Activated CD8-positive, alpha-beta memory T cell treated with anti-CD3 and anti-CD28 coated beads, Interleukin-2, amount 50 U/mL, for 1 hour (primary cell): ENCODE results near the gene NSD2.
"Not testable (repeated sequence)": the region's sequence is repeated elsewhere in the genome, so short reads cannot be mapped to it uniquely, and the experiment has no call there.

Experiments used
- DNase-seq: peaks from one replicate; pipeline ENCODE4 v3.0.0-alpha.2; 2020; ENCODE audit errors: extremely low read depth

Gene NSD2

DNA sequence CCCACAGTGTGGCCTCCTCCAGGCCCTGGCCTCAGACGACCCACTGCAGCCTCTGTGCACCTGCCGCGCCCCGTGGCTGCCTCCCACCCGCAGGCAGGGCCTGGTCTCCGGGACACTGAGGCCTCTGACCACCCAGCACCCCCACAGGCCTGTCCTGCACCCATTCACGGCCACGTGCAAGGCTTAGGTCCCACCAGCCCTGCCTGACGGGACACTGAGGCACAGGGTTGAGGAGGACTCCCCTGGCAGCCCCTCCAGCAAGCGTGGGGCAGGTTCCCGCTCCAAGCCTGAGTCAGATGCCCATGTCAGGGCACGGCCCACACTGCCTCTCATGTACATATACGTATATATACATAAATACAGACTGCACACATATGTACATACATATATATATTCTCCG is 114.1 kb downstream of the NSD2 start:
- no peak for DNase-seq

DNA sequence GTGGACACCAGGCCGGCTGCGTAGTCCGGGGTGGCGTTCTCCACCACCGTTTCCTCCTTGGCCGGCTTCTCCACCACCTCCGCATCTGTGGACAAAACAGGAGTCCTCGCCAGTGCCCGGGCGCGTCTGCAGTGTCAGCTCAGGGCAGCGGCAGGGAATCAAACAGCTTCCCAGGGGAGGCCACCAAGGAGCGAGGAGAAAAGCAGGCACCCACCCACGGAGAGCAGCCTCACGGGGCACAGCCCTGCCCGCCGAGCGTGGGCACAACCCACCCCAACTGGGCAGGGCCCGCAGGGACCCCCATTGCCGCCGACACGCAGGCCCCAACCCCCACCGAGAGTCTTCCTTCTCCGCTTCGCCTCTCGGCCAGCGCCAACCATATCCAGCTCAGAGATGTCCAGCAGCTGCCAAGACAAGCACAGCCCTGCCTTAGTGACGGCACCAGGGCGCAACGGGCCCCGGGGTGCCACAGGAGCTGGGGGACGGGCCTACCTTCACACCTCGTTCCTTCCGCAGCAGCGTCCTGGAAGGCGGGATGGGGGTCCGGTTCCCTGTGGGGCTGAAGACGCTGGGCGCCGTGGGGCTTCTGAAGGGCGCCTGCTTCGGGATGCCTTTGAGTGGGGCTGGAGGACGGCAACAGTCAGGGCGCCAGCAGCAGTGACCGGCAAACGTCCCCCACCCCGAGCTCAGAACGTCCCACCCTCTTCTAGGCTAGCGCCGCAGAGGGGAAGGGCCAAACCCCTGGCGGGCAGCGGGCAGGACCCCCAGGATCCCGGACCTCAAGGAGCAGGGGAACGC is 114.8 kb downstream of the NSD2 start:
- no peak for DNase-seq

DNA sequence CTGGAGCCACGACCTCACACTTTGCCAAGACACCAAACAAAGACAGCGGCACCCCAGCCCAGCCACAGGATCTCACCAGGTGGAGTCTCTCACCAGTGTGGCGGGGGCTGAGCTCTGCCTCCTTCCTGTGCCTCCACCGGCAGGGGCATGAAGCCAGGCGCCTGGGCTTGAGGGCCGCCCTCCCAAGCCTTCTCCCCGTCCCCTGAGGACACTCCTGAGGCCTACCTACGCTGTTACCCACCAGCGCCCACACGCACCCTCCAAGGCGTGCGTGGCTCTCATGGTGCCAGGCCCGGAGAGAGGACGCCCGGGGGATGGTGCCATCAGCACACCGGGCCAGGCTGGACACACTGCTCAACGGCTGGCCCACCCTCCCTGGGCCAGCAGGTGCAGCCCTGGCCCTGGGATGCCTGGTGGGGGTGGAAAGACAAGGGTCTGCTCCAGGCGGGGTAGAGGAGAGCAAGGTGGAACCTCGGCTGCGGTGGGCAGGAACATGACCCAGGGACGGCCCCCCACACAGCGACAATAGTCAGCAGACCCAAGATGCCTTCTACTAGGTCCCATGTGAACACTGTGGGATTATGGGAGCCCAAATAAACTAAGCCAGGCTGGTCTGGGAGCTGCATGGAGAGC is 115.5 kb downstream of the NSD2 start:
- no peak for DNase-seq

DNA sequence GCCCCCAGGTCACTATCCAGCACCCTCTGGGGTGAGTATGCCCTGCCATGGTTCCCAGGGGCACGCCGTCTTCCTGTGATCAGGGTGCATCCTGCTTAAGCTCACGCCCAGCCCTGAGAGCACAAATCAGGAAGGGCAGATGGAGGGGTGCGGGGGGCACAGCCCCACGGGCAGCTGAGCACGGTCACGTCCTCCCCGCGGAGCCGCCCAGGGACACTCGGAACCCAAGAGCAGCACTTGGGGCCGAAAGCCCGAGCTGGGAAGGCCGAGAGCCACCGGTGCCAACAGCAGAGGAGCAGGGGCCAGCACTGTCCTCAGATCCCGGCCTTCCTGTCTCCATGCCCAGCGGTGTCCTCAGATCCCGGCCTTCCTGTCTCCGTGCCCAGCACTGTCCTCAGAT is 116.1 kb downstream of the NSD2 start:
- no peak for DNase-seq

DNA sequence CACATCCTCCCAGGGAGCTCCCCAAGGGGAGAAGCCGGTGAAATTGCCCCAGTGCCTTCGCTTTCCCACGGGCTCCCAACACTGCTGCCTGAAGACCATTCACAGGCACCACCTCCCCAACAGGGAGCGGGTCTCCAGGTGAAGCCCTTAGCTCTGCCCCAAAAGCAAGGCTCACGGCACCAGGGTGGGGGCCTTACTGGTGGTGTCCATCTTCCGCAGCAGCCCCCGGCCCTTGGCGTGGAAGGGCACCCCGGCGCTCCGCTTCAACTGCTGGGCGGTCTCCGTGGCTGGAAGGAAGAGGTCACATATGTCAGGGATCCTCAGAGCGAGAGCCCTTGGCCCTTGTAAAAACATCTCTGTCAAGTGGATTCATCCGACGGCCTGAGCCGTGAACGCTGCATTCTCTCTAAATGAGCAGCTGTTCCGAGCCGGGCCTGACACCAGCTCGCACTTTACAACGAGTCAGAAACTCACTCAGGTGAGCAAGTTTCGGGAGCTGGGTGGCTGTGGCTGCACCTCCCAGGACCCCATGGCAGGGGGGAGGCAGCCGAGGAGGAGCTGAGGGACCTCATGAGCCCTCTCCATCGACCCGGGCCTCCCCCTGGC is 116.6 kb downstream of the NSD2 start:
- DNase-seq: no peak

DNA sequence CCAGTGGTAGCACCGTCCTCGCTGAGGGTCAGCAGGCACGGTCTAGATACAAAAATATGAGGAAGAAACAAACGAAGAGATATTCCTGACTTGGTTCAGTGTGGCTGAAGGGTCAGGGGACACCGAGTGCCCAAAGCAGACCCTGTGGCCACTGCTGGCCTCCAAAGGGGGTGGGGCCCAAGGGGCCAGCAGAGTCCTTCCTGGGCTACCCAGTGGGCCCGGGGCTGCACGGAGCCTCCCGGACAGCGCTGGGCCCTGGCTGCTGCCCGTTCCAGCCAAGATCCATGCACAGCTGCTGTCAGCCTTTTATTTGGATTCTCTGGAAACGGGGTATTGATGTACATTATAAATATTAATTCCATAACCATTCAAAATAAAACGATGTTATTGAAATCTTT is 117.1 kb downstream of the NSD2 start:
- DNase-seq: no peak

DNA sequence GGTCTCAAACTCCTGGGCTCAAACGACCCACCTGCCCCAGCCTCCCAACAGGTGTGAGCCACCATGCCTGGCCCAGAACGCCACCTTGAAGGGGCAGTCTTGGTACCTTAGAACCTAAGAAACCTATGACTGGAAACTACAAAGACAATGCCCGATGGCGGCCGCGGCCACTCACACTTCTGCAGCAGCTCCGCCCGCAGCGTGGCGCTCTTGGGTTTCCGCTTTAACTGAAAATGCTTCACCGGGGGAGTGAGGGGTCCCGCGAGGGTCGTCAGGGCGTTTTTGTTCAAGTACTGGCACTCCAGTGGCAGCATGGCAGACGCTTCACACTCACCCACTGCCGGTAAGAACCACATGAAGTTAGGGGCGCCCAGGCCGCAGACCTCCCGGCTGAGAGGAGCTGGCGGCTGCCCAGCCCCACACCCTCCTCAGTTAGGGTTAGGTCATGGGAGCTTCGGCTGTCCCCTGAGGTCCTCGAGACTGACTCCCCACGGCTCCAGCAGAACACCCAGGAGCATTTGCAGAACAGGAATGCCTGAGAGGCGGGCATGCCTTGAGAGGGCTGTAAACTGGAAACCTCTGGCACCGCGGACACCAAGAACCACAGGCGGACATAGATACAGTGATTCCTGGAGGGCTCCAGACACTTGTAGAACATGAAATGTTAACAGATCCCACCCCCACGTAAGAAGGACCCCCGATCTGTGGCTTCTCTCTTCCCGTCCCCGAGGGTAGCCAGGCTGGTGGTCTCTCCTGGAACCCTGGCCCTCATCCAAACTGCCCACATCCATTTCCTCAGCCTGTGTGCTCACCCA is 118.5 kb downstream of the NSD2 start:
- DNase-seq: no peak

DNA sequence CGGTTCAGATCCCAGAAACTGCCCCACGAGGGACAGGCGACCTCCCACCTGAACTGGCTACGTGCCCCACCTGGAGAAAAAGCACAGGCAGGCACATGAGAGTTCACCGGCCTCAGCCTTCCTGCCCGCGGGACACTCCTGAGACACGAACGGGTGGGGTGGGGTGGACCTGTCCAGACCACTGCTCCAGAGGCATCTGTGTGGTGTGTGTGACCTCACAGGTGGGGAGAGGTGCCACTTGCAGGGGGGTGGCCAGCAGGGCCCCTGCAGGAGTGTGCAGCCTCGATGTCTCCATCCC is 119.1 kb downstream of the NSD2 start:
- no peak for DNase-seq

DNA sequence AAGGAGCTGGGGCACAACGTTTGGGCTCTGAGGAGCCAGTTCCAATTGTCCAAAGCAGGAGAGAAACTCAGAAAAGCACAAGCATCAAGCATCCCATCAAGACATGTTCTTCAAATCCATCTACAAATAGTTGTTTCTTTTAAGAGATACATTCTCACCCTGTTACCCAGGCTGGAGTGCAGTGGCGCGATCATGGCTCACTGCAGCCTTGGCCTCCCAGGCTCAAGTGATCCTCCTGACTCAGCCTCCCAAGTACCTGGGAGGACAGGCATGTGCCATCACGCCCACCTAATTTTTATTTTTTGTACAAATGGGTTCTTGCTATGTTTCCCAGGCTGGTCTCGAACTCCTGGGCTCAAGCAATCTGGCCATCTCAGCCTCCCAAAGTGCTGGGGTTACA is 119.5 kb downstream of the NSD2 start:
- DNase-seq: no peak

DNA sequence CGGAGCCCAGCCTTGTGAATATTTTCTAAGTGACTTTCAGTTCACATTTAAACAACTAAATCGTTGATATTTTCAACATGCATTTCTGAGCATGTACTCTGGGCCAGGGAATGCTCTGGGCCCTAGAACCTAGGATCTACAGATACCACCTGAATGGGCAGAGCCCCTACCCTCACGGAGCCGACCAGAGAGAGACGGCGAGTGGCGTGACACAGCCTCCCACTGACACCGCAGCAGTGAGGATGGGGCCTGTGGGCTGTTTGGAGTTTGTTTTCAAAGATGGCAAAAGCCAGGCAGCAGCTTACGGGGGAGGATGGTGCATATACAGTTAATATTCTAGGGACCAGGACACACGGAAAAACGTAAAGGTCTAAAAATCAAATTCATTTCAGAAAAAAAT is 119.9 kb downstream of the NSD2 start:
- DNase-seq: no peak

DNA sequence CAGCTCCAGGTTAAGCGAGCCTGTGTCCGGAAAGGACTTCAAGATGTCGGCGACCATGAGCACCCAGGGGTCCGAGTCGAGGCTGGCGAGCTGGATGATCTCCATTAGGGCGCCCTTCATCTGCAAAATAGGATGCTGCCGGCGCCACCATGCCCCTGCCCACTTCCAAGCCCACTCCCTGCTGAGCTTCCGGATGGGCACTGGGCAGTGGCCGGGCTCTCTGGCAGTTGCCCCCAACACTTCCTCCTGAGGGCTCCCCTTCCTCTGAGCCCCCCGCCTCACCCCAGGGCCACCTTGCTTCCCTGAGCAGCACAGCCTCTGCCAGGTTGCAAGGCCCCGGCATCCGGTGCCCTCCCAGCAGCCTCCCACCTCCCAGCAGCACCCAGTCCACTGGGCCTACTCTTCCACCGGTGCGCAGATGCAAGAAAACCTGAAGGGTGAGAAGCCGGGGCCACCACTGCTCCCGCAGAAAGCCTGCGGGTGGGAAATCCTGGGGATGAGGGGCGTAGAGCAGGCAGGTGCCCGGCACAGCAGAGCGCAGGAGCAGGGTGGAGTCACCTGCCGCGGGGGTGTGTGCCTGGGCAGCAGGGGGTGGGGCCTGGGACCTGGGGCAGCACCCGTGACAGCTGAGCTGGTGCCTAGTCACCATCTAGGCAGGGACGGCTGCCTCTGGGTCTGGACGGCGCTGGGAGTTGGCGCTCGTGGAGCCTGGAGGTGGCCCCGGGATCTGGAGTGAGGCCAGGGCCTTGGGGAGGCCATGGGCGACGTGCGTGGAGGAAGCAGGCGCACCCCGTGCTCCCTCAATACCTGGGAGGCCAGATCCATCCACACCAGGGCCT is 120.6 kb downstream of the NSD2 start:
- no peak for DNase-seq

DNA sequence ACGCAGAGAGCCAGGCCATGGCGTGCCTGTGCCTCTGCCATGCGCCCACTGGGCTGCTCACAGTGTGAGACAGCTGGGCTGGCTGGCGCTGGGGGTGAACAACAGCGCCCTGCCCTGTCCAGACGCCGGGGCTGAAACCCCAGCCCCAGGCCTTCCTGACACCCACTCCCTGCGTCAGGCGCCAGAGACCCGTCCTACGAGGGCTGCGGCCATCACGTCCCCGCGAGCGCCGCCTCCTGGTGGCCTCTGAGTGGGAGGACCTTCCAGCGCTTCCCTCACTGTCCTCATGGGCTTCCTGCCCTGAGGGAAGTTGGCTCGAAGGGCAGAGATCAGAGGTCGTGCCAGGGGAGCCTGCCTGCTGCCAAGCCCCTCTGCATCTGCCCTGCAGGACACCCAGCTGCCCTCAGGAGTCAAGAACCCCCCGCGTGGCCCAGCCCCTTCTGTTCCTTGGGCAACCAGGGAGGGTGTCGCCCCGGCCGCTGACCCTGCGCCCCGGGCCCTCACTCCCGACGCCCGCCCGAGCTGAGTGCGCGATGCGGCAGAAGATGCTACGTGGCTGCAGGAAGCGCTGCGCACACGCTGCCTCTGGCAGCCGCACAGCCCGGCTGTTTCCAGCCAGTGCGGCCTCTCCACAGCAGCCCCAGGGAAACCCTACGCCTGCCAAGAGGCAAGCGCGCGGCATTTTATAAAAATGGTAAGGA is 121.4 kb downstream of the NSD2 start:
- DNase-seq: no peak

DNA sequence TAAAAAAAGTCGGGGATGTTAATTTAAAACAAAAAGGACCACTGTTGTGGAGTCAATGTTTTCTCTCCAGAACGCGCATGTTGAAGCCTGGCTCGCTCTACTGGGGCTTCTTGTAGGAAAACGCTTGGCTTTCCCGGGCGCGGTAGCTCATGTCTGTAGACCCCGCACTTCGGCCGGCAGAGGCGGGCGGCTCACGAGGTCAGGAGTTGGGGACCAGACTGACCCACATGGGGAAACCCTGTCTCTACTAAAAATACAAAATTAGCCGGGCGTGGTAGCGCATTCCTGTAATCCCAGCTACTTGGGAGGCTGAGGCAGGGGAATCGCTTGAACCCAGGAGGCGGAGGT is 122.0 kb downstream of the NSD2 start:
- DNase-seq: no peak

DNA sequence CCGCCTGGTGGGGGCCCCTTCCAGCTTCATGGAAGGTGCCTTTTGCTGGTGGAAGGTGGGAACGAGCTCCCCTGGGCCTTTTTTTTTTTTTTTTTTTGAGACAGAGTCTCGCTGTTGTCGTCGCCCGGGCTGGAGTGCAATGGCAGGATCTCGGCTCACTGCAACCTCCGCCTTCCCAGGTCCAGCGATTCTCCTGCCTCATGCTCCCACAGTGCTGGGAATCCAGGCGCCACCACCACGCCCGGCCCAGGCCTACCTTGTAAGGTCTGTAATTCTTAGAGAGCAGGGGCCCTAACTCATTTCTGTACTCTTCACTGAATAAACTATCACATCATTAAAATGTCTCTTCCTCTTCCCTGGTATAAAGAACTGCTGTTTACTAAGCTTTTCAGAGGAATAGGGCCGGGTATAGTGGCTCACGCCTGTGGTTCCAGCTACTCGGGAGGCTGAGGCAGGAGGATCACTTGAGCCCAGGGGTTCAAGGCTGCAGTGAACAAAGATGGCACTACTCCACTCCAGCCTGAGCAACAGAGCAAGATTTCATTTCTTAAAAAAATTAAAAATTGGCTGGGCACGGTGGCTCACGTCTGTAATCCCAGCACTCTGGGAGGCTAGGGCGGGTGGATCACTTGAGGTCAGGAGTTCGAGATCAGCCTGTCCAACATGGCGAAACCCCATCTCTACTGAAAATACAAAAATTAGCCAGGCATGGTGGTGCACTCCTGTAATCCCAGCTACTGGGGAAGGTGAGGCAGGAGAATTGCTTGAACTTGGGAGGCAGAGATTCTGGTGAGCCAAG is 122.7 kb downstream of the NSD2 start:
- DNase-seq: not testable (repeated sequence)

DNA sequence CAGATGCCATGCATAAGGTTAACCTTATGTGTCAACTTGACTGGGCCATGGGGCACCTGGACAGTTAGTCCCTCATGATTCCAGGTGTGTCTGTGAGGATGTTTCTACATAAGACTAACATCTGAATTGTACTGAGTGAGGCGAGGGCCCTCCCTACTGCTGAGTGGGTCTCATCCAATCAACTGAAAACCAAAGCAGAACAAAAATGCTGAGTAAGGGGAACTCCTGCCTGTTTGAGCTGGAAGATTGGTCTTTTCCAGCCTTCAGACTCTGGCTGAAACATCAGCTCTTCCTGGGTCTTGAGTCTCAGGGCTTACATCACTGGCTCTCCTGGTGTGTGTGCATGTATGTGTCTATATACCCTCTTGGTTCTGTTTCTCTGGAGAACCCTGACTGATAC is 123.7 kb downstream of the NSD2 start:
- no peak for DNase-seq

DNA sequence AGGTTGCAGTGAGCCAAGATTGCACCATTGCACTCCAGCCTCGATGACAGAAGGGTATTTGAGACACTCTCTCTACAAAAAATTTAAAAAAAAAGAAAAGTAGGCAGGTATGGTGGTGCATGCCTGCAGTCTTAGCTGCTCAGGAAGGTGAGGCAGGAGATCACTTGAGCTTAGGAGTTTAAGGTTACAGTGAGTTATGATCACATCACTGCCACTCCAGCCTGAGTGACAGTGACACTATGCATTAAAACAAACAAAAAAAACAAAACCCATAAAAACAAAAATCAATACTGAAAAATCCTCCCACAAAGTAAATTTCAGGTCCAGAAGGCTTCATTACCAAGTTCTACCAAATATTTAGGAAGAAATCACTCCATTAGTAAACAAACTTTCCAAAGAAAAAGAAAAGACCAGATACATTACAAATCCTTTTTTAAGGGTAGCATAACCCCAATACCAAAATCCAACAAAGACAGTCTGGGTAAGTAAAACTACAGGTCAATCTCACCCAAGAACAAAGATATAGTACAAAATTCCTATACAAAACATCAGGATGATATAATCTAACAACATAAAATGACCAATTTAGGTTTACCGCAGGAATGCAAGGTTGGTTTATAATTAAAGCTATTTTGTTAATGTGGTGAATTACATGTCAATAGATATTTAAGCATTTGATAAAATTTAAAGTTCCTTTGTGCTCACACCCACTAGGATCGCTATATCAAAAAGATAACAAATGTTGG is 125.8 kb downstream of the NSD2 start:
- DNase-seq: no peak

DNA sequence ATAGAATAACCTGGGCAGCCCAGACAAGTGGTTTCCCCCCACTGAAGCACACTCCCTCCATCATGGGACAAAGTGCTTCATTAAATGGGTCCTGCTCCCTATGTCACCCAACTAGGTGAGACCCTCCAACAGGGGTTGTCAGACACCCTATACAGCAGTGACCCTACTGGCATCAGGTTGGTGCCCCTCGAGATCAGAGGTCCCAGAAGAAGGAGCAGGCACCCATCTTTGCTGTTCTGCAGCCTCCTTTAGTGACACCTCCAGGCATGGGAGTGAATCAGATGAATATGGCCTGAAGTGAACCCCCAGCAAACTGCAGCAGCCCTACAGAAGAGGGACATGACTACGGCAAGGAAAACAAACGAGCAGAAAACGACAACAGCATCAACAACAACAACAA is 126.5 kb downstream of the NSD2 start:
- DNase-seq: no peak

DNA sequence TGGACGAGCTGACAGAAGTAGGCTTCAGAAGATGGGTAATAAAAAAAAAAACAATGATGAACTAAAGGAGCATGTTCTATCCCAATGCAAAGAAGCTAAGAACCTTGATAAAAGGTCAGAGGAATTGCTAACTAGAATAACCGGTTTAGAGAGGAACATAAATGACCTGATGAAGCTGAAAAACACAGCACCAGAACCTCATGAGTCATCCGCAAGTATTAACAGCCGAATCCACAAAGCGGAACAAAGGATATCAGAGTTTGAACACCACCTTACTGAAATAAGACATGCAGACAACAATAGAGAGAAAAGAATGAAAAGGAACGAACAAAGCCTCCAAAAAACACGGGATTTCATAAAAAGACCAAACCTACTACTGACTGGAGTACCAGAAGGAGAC is 127.1 kb downstream of the NSD2 start:
- DNase-seq: no peak

DNA sequence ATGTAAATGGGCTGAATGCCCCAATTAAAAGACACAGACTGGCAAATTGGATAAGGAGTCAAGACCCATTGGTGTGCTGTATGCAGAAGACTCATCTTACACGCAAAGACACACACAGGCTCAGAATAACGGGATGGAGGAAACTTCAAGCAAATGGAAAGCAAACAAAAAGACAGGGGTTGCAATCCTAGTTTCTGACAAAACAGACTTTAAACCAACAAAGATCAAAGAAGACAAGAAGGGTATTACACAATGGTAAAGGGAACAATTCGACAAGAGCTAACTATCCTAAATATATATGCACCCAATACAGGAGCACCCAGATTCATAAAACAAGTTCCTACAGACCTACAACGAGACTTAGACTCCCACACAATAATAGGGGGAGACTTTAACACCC is 128.1 kb downstream of the NSD2 start:
- not testable (repeated sequence) for DNase-seq

DNA sequence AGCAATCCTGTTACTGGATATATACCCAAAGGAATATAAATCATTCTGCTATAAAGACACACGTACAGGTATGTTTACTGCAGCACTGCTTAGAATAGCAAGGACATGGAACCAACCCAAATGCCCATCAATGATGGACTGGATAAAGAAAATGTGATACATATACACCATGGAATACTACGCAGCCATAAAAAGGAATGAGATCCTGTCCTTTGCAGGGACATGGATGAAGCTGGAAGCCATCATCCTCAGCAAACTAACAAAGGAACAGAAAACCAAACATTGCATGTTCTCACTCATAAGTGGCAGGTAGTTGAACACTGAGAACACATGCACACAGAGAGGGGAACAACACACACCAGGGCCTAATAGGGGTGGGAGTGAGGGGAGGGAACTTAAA is 132.2 kb downstream of the NSD2 start:
- not testable (repeated sequence) for DNase-seq
